IPS-NIHi7 (cell line): ENCODE measurements around the gene CPSF4L.
A peak's percentile ranks its signal among the peaks of the same experiment; 100 is the strongest.
"Not testable (repeated sequence)": the region's sequence is repeated elsewhere in the genome, so short reads cannot be mapped to it uniquely, and the experiment has no call there.

Experiments
- DNase-seq: peaks from one replicate; pipeline ENCODE4 v3.0.0; 2012; ENCODE audit warnings: mixed read lengths; ENCODE audit errors: extremely low spot score

CPSF4L gene

DNA sequence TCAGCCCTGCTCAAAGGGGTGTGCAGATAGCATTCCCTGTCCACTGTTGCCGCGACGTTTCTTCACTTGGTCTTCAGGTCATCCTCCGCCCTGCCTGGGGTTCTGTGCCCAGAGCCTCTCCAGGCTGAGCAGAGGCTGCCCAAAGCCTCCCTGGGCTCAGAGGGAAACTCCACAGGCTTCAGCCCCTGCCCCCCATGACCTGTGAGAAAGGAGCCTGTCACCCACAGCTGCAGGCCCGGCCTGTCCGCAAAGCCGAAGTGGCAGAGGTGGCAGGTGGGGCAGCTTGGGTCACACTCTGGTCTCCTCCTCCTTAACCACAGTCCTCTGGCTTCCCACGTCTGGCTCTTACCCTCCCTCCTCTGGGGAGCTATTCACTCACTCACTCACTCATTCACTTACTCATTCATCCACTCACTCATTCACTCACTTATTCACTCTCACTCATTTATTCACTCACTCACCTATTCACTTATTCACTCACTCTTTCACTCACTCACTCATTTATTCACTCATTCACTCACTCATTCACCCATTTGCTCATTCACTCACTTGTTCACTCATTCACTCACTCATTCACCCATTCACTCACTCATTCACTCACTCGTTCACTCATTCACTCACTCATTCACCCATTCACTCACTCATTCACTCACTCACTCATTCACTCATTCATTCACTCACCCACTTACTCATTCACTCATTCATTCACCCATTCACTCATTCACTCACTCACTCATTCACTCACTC, 7.1 kb upstream of the CPSF4L start:
- DNase-seq: no peak

DNA sequence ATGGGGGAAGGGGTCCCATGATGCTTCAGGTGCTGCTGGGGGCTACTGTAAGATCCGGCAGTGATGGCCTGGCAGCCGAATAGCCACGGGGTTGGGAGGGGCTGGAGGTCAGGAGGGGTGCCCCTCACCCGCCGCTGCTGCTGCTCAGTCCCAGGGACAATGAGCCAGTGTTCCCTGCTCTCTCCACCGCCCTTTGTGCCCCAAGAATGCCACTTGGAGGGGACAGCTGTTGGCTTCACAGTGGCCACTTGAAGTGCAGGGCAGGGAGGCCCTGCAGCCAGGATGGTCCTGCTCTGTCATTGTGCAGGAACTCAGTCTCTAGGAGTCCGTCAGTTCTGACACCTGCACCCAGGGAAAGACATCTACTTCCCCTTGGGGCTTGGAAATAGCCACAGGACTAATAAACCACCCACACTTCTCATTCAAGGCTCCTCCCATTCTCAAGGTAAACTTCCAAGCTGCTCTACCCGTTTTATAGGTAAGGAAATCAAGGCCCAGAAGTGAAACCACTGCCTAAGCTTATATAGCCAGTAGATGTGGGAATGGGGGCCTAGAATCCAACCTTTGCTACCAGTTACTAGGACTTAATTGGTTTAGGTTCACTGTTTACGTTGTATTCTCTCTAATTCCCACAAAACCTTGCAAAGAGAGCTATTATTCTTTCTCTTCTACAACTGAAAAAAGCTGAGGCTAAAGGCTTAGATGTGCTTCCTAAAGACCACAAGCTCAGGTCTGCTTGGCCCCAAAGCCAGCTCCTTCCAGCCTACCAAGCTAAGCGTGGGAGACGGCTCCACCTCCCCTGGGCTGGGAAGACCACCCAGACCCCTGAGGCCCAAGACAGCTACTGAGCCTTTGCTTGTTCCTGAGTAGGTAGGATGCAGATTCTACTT, 6.2 kb upstream of the CPSF4L start:
- DNase-seq: no peak

DNA sequence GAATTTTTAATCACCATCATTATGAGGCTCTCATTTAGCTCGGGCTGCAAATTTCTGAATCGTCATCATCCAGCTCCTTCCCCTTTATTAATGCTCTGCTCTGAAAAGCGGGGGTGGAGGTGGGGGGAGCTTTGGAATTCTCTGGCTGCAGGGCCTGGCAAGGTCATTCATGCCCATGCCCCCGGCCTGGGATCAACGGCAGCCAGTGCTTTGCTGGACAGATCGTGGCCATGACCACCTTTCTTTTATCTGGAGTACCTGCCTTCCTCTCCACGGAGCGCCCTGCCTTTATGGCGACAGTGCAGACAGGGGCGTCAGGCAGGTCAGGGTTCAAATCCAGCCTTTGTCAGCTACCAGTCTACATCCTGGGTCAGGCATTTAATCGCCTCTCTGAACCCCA, 5.1 kb upstream of the CPSF4L start:
- DNase-seq: no peak

DNA sequence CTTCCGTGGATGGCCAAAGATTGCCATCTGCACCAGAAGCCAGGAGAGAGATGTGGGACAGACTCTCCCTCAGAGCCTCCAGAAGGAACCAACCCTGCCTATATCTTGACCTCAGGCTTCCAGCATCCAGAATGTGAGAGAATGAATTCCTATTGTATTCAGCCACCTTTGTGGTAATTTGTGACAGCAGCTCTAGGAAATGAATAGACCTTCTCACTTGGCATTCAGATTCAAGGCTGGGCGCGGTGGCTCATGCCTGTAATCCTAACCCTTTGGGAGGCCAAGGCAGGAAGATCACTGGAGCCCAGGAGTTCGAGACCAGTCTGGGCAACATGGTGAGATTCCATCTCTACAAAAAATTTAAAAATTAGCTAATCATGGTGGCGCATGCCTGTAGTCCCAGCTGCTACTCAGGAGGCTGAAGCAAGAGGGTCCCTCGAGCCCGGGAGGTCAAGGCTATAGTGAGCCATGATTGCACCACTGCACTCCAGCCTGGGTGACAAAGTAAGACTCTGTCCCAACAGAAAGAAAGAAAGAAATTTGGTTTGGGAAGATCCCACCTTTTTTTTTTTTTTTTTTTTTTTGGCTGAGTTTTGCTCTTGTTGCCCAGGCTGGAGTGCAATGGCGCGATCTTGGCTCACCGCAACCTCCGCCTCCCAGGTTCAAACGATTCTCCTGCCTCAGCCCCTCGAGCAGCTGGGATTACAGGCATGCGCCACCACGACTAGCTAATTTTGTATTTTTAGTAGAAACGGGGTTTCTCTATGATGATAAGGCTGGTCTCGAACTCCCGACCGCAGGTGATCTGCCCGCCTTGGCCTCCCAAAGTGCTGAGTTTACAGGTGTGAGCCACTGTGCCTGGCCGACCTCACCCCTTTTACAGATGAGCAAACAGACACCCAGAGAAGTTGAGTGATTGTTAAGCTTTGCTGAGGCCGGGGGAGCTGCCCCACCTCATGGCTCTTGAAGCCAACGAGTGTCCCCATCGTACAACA, 4.3 kb upstream of the CPSF4L start:
- DNase-seq: no peak

DNA sequence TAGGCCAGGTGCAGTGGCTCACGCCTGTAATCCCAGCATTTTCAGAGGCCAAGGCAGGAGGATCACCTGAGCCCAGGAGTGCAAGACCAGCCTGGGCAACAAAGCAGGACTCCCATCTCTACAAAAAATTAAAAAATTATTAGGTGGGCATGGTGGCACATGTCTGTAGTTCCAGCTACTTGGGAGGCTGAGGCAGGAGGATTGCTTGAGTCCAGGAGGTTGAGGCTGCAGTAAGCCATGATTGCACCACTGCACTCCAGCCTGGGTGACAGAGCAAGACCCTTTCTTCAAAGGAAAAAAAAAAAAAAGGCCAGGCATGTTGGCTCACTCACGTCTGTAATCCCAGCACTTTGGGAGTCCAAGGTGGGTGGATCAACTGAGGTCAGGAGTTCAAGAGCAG, 2.8 kb upstream of the CPSF4L start:
- DNase-seq: not testable (repeated sequence)

DNA sequence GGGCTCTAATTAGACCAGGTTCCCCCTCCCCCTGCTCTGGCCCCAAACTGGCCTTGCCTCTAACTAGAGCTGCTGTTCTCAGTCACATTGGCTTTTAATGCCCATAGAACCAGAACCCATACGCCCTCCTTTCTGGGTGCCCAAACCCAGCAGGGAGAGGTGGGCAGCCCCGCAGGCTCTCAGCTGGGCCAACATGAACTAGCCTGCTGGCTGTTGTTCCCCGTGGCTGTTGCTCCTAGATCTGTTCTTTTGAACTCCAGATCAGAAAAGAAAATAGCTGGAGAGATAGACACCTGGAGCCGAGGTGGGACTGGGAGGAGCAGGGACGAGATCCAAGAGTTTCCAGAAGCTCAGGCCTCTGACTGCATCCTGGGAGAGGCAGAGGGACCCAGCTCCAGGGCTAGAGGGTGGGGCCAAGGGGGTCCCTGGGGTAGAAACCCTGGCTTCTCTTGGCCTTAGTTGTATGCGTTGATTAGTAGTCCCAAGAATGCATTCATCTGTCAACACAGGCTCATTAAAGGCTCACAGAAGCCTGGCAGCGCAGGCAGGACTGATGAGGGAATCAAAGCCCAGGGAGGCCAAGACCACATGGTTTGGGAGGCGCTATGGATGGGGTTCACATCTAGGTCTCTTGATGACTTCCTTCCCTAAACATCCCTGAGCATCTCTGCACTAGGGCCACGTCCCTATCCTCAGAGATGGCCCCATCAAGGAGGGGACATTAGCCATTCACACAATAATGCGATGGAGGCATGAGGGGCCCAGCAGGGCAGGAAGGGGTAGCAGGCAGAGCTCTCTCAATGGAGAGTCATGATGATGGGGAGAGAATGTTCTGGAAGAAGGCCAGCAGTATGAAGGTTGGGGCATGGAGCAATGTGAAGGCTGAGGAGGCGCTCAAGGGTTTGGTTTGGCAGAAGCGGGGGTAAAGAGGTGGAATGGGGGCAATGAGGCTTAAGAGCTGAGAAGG, 1.3 kb upstream of the CPSF4L start:
- peak; percentile 52 for DNase-seq

DNA sequence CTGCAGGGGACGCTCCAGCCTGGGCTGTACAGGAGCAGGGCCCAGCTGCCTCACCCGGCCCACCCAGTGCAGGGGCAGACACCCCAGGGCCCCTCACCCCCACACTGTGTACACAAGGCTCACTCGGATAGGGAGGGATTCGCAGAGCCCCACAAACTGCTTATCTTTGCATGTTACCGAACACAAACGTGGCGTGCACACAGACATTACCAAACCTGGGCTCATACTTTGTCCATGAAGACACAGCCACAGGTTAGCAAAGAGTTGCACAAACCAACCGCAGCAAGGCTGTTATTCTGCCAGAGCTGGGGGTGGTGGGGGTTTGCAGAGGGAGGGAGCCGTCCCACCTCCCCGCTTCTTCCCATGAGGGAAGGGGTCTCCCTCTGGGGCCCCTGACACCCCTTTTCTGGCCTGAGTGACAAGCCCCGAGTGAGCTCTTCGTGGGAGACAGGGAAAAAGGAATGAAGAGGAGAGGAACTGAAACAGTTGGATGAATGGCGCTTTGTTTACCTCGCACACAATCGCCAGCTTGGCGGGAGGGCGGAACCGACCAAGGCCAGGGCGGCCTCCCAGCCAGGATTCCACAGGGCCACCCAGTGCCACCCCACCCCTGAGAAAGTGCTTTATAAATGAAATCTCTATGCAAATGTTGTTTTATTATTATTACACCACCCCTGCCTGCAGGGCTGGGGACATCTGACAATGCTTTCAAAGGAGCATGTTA, 434 bp upstream of the CPSF4L start:
- no peak for DNase-seq

DNA sequence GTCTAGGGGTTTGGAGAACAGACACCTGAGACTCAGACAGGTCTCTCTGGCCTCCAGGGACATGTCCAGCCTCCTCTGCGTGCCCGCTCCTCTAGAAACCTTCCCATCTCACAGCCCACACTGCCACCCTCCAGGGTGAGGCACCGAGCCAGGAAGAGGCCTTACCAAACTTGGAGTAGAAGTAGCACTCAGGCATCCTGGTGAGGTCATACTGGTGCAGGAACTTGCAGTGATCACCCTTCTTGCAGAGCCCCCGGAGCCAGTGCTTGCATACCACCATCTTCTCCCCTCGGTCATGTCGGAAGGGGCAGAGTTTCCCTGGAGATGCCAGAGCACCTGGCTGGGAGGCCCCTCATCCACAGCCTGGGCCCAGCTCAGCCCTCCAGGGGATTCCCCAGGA, 4.2 kb downstream of the CPSF4L start:
- no peak for DNase-seq

DNA sequence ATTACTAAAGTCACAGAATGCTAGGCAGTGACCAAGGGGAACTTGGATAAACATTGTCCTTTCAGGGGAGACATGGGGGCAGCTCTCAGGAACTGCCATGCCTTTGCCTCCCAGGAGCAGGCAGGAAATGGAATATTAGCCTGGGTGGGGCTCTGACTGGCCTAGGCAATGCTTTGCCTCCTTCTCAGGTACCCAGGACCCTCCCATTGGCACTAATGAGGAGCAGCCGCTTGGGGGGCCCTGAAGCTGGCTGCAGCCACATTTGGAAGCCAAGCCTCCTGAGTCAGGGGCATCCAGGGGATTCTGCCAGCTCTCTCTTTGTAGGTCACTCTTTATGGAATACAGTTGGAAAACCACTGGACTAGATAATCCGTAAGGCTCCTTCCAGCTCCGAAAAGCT, 5.5 kb downstream of the CPSF4L start:
- DNase-seq: no peak

DNA sequence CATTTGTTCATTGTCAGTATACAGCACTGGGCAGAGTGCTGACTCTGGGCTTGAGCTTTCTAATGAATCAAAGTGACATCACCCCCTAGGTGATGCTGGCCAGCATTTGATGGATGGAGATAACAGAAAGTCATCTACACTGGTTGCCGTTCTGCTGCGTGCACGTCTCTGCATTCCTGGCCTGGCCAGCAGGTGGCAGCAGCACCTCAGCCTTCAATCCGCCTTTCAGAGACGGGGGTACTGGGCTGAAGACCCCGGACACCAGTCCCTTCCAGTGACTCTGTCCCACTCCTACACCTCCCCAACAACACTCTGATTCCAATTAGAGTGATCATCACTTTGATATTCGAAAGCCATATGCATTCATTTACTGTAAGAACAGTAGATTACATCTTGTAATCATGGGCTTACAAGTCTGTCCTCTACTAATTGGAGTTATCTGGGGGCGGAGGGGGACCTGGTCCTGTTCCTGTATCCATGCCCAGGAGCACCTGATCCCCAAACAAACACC, 6.0 kb downstream of the CPSF4L start:
- peak; percentile 84 for DNase-seq

DNA sequence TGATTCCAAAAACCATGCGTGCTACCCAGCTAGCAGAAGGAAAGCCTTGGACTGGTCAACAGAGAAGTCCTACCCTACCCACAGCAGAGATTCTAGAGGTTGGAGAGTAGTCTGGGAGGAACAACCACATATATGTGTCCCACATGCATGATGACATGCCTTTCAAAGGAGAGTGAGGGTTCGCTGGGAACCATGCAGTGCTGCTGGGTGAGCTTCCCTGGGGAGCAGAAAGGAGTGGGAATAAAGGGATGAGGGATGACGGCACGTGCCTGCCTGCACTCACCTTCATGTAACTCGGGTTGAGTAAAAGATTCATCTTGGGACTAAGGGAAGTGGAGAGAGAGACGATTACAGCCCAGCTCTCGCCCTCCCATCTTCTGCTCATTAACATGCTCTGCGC, 9.8 kb downstream of the CPSF4L start:
- DNase-seq: no peak

DNA sequence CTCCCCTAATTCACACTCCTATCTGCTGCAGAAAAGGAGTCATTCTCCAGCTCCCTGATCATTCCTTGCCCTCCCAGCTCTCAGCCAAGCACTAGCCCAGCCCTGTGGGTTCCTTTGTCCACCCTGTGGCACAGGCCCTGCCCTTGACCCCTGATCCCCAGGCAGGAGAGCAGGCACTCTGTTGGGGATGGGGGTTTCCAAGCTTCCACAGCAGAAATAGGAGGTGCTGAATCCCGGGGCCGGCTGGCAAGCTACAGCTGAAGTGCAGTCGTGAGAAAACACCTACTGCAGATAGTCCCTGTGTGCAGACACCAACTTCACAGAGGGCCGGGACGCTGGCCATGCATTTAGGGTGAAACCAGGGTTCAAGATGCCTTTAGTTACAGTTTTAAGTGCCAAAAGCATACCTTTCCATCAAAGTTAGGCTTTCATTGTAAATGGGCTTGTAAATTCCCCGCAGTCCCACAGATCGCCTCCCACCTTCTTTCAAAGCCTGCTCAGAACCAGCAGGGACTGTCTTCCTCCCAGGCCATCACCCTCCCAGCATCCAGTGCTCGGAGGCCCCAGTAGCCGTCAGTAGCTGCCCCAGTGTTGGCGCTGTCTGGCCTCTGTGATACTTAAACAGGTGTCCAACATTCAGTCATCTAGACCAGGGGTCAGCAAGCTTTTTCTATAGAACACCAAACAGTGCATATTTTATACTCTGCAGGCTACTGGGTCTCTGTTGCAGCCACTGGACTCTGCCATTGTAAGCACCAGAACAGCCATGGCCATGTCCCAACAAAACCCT, 10.6 kb downstream of the CPSF4L start:
- no peak for DNase-seq

DNA sequence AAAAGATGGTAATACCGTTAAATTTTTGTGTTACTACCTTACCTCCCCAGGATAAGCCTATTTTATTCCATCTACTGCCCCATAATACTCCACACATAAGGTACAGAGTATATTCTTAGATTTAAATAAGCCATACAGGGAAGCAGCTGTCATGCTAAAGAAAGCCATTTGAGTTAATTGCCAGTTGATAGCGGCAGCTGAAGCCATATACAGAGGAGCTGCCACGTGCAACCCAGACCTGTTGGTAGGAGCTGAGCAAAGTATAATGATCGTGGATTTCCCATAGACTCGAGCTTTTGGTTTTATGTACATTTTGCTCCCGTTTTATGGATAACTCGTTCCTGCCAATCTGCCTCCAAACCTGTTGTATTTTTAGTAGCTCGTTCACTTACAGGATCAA, 12.0 kb downstream of the CPSF4L start:
- DNase-seq: no peak

DNA sequence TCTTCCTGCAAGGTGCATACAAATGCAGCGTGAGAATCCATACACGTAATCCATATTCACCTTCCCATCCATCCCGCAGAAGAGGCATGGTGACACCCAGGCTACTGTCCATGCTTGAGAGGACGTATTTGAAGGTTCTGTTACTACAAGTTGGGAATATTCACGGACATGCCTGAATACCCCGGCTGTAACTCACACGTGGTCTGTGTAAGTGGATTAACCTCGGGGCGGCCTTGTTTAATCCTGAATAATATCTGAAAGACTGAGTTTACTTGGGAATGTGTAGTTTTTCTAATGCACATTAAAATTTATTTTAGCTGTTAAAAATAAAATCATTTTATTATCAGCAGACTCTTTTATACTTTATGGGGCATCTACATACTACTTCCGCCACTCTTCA, 13.1 kb downstream of the CPSF4L start:
- DNase-seq: no peak

DNA sequence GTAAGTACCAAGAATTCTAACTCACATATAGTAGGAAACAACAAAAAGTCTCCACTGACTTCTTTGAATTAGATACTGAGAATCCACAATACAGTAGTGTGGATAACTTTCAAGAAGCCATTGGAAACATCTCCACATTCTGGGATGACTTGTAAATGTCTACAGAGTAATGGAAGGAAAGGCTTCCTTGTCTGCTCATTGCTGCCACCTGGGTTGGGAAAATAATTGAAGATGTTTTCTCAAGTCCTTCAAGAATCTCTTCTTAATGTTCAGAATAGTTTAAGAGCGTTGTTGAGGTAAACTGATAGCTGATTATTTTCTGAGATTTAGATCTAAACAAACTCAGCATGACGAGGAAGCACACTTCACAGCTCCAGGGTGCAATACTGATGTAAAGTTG, 14.0 kb downstream of the CPSF4L start:
- DNase-seq: no peak

DNA sequence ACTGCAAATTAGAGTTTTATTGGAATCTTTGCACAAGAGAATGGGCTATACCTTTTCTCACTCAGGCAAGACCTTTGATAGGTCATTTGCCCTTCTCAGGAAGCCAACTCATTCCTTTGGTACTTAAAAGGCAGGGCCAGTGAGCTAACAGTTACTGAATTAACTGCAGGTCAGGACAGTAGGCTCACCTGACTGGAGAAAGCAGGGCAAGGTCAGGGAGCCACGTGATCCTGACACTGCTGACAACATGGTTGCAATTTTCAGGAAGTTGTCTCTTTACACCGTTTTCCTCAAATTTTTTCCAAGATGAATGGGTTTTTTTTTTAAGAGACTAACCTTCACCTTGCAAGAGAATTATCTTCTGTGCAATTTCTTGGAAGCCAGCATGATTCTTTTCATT, 21.1 kb downstream of the CPSF4L start:
- DNase-seq: no peak

DNA sequence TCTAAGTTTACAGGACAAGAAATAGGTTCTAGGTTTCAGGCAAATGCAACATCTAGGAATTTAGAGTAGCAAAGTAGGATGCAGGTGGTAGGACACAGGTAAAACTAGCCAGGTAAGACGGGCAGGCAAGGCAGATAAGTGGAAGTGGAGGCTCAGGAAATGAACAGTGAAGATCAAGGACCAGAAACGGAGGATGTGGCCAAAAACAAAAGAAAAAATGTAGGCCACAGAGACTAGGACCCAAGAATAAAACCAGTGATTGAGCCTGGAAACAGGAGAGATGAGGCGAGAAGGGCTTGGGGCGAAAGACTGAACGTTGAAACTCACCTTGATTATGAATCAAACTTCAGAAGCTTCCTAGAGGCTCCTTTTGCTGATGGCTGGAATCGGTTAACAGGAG, 24.0 kb downstream of the CPSF4L start:
- no peak for DNase-seq

DNA sequence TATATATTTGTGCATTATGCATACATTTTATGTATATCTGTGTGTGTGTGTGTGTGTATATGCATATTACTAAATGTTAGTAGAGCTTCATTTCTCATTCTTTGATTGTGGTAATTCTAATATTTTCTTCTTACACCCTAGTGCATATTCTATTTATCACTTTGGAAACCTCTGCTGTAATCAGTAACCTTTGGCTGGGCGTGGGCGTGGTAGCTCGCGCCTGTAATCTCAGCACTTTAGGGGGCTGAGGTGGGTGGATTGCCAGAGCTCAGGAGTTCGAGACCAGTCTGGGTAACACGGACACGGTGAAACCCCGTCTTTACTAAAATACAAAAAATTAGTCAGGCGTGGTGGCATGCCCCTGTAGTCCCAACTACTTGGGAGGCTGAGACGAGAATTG, 26.9 kb downstream of the CPSF4L start:
- DNase-seq: no peak
